HL-60/S4 treated with retinoic acid at 250 ng/mL for 4 days and 3 days (cell line): ENCODE data around the gene CD36.

Source experiments
- in situ Hi-C: fragments of 300-500 bp; cut with MboI; formaldehyde crosslinking; loops from 2 replicates; pipeline ENCODE4 v1.7.0; 2022; ENCODE audit warnings: low sequenced_read_pairs

Gene CD36

GRCh38 chr7:80686576-80686975, 48.1 kb downstream of the CD36 start:
- in situ Hi-C loops: loop anchor here (25.0 kb wide), 1 partner anchor 776 kb away; no protein-coding TSS in a partner anchor

GRCh38 chr7:80699045-80699638, 60.7 kb downstream of the CD36 start:
- in situ Hi-C loops: loop anchor here (25.0 kb wide), 1 partner anchor 763 kb away; no protein-coding TSS in a partner anchor

- in situ Hi-C loops: loop anchor here (25.0 kb wide), 1 partner anchor 763 kb away; no protein-coding TSS in a partner anchor
Measured at GRCh38 chr7:80699721-80700256, 61.3 kb downstream of the CD36 start.

GRCh38 chr7:80703272-80703671, 64.8 kb downstream of the CD36 start:
- in situ Hi-C loops: no loop called here

GRCh38 chr7:80705130-80705781, 66.8 kb downstream of the CD36 start:
- in situ Hi-C loops: no loop called here

GRCh38 chr7:80707318-80707717, 68.9 kb downstream of the CD36 start:
- in situ Hi-C loops: no loop called here

- in situ Hi-C loops: no loop called here
Measured at GRCh38 chr7:80708123-80708522, 69.7 kb downstream of the CD36 start.

GRCh38 chr7:80711531-80711930, 73.1 kb downstream of the CD36 start:
- in situ Hi-C loops: no loop called here

GRCh38 chr7:80719261-80719660, 80.8 kb downstream of the CD36 start:
- in situ Hi-C loops: no loop called here

- in situ Hi-C loops: no loop called here
Measured at GRCh38 chr7:80720146-80720545, 81.7 kb downstream of the CD36 start.

GRCh38 chr7:80721883-80722615, 83.6 kb downstream of the CD36 start:
- in situ Hi-C loops: no loop called here

- in situ Hi-C loops: no loop called here
Measured at GRCh38 chr7:80722616-80723195, 84.3 kb downstream of the CD36 start.

GRCh38 chr7:80724249-80724871, 85.9 kb downstream of the CD36 start:
- in situ Hi-C loops: no loop called here

- in situ Hi-C loops: no loop called here
Measured at GRCh38 chr7:80725181-80725611, 86.8 kb downstream of the CD36 start.
